Mesendoderm (in vitro differentiated cells): Measurements from ENCODE around the gene TMEM181.
"Not testable (repeated sequence)": the region's sequence is repeated elsewhere in the genome, so short reads cannot be mapped to it uniquely, and the experiment has no call there.

Source experiments
- DNase-seq: peaks from one replicate; pipeline ENCODE4 v3.0.0; 2013
- H2AK5ac ChIP-seq: 2 replicates; pipeline ENCODE4 v1.6.1; 2013; ENCODE audit warnings: low read length, inconsistent platforms
- H2BK120ac ChIP-seq: 2 replicates; pipeline ENCODE4 v1.6.1; 2013; ENCODE audit warnings: low read depth, mild to moderate bottlenecking, low read length, moderate library complexity, mixed read lengths
- H2BK15ac ChIP-seq: replicated peaks from 2 replicates; pipeline ENCODE4 v1.6.1; 2013; ENCODE audit warnings: low read depth, mild to moderate bottlenecking, moderate library complexity
- H2BK5ac ChIP-seq: 2 replicates; pipeline ENCODE4 v1.6.1; 2013; ENCODE audit warnings: low read length, inconsistent platforms
- H3K18ac ChIP-seq: 2 replicates; pipeline ENCODE4 v1.6.1; 2013; ENCODE audit warnings: mild to moderate bottlenecking, low read length, mixed read lengths
- H3K23ac ChIP-seq: one replicate; pipeline ENCODE4 v1.6.1; 2013; ENCODE audit warnings: low read length
- H3K27ac ChIP-seq: 2 replicates; pipeline ENCODE4 v1.5.1; 2013; ENCODE audit warnings: low read depth, mild to moderate bottlenecking, inconsistent platforms, low read length, moderate library complexity
- H3K27me3 ChIP-seq: 2 replicates; pipeline ENCODE4 v1.6.1; 2013; ENCODE audit warnings: low read length, control low read depth, mild to moderate bottlenecking, inconsistent platforms; ENCODE audit not compliant: insufficient read depth, poor library complexity
- H3K36me3 ChIP-seq: 2 replicates; pipeline ENCODE4 v1.6.1; 2013; ENCODE audit warnings: low read length, inconsistent platforms; ENCODE audit not compliant: control insufficient read depth, insufficient read depth
- H3K4ac ChIP-seq: one replicate; pipeline ENCODE4 v1.6.1; 2013; ENCODE audit warnings: low read depth, mild to moderate bottlenecking, low read length, moderate library complexity
- H3K4me1 ChIP-seq: 2 replicates; pipeline ENCODE4 v1.6.1; 2013; ENCODE audit warnings: low read depth, low read length, inconsistent platforms; ENCODE audit not compliant: control insufficient read depth
- H3K4me2 ChIP-seq: 2 replicates; pipeline ENCODE4 v1.6.1; 2013; ENCODE audit warnings: low read length
- H3K4me3 ChIP-seq: 2 replicates; pipeline ENCODE4 v1.5.1; 2013; ENCODE audit warnings: mild to moderate bottlenecking, low read length
- H3K56ac ChIP-seq: one replicate; pipeline ENCODE4 v1.6.1; 2013; ENCODE audit warnings: low read length
- H3K79me1 ChIP-seq: 2 replicates; pipeline ENCODE4 v1.6.1; 2013; ENCODE audit warnings: low read length, inconsistent platforms
- H3K79me2 ChIP-seq: 2 replicates; pipeline ENCODE4 v1.6.1; 2013; ENCODE audit warnings: mild to moderate bottlenecking, low read length; ENCODE audit not compliant: control insufficient read depth, insufficient read depth
- H3K9ac ChIP-seq: 2 replicates; pipeline ENCODE4 v1.6.1; 2013; ENCODE audit warnings: low read length, inconsistent platforms
- H4K5ac ChIP-seq: one replicate; pipeline ENCODE4 v1.6.1; 2013; ENCODE audit warnings: low read length
- H4K8ac ChIP-seq: one replicate; pipeline ENCODE4 v1.6.1; 2013; ENCODE audit warnings: low read depth, mild to moderate bottlenecking, control low read depth, low read length, moderate library complexity
- WGBS: extraction: QIAGEN DNeasy Blood & Tissue Kit; methylation state at CpG from one replicate; pipeline ENCODE4 v1.1.7; 2013; ENCODE audit warnings: low lambda C conversion rate, missing lambda C conversion rate; ENCODE audit not compliant: insufficient coverage; ENCODE audit errors: extremely low coverage; 5-methylcytosine and 5-hydroxymethylcytosine counted together

The TMEM181 gene

DNA sequence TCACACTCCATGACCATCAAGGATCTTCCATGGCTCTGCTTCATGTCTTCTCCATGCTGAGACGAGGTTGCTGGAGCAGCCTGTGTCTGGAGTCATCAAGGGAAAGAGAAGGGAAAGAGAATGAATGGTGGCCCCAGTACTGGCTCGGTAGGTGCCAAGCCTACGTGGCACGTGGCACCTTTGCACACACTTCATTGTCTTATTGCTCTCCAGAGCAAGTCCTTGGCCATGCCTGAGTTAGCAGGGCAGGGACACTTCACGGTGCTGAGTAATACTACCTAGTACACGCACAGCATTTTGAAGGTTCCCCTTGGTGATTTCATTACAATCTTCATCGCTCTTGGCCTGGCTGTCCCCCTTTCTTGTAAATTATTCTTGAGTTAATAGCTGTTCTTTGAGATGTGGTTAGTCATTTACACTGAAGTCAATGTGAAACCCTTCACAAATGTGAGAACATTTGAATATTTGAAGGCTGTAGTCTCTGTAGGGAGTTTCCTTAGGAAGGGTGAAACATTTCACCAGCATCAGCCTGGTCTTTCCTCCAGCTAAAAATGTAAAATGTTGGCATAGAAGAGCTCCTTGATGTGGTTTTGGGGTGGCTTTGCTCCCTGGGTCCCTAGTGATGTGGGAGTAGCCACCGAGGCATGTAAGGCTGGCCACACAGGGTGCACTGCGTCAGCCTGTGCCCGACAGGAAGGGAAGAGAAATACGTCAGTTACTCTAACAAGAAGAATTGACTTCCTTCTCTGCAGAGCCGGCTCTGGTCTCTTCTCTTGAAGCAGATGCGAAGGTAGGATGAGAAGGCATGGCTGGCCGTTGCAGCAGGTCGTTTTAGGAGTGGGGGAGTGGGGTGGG lies 89.6 kb downstream of the TMEM181 start, which contains the start of gene SYTL3:
TSS of gene SYTL3 (plus strand) at position 766 of the 855 bp plus-strand sequence. CDS start 13,215 bp downstream, outside the sequence.
- Histone ChIP-seq H2BK15ac (no peak within 1 kb of the TSS), H2BK120ac (no peak within 1 kb of the TSS), H3K4me1 (no peaks in the 10 kb centered on the region), H4K8ac (no peak within 1 kb of the TSS), H3K79me1 (no peaks in the 10 kb centered on the region), H3K79me2 (no peaks in the 10 kb centered on the region), H3K4me2 (no peak within 1 kb of the TSS), H3K23ac (no peak within 1 kb of the TSS), H3K36me3 (no peaks in the 10 kb centered on the region), H3K4ac (no peak within 1 kb of the TSS), H2AK5ac (no peak within 1 kb of the TSS), H2BK5ac (no peak within 1 kb of the TSS), H3K27me3 (no peaks in the 10 kb centered on the region), H4K5ac (no peak within 1 kb of the TSS), H3K56ac (no peak within 1 kb of the TSS), H3K4me3 (no peak within 1 kb of the TSS), H3K9ac (no peak within 1 kb of the TSS), H3K27ac (no peak within 1 kb of the TSS), H3K18ac (no peak within 1 kb of the TSS)
- DNase-seq, result no peak
- WGBS, result no CpG with 5 or more reads among the region's 15 CpGs

DNA sequence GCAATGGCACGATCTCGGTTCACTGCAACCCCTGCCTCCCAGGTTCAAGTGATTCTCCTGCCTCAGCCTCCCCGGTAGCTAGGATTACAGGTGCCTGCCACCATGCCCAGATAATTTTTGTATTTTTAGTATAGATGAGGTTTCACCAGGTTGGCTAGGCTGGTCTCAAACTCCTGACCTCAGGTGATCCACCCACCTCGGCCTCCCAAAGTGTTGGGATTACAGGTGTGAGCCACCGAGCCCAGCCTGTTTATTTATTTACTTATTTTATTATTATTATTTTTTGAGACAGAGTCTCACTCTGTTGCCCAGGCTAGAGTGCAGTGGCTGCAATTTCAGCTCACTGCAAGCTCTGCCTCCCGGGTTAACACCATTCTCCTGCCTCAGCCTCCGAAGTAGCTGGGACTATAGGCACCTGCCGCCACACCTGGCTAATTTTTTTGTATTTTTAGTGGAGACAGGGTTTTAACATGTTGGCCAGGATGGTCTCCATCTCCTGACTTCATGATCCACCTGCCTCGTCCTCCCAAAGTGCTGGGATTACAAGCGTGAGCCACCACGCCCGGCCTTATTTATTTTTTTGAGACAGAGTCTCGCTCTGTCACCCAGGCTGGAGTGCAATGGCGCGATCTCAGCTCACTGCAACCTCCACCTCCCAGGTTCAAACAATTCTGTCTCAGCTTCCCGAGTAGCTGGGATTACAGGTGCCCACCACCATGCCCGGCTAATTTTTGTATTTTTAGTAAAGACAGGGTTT lies 92.3 kb downstream of the TMEM181 start:
- no CpG with 5 or more reads among the region's 17 CpGs for WGBS
- H3K27me3 ChIP-seq, DNase-seq, H3K9ac ChIP-seq, H3K36me3 ChIP-seq, H3K4me2 ChIP-seq, H2BK120ac ChIP-seq, H3K79me2 ChIP-seq, H3K23ac ChIP-seq, H2AK5ac ChIP-seq, H4K8ac ChIP-seq, H3K79me1 ChIP-seq, H4K5ac ChIP-seq, H3K27ac ChIP-seq, H3K18ac ChIP-seq, H3K4ac ChIP-seq, H3K4me3 ChIP-seq, H2BK5ac ChIP-seq, H2BK15ac ChIP-seq, H3K56ac ChIP-seq, H3K4me1 ChIP-seq: not testable (repeated sequence)

DNA sequence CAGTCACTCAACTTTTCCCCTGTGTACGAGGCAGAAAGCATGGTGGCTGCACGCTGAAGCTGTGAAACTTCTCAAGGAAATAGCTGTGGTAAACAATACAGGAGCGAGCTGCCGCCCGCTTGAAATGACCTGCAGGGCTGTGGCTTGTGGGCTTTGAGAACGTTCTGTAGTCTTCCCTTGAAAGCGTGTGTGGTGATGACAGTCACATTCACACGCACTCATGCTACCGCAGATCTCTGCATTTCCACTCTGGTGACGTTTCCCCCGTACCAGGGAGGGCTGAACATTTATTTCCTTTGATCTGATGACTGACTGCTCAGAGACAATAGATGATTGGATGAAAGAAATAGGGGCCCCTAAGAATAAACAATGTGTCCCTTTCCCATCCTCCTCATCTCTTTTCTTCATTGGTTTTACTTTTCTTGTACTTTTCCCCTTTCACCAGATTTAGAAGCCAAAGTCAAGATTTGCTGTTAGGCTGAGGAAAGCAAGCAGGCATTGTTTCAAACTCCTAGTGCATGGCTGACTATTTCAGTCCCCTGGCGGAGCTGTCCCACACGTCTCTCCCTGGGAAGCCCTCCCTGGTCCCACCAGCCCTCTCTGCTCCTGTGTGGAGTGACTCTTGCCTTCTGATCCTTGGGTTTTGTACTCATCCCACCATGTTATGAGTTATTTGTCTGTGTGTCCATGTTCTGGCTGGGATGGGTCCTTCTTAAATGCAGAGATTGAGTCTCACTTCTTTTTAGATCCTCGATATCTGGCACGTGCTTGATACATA lies 93.9 kb downstream of the TMEM181 start:
- Histone ChIP-seq H3K27ac (no peak overlapping the region), H3K4me1 (no peaks in the 10 kb centered on the region), H3K23ac (no peak overlapping the region), H3K36me3 (no peaks in the 10 kb centered on the region), H2AK5ac (no peak overlapping the region), H3K18ac (no peak overlapping the region), H3K9ac (no peak overlapping the region), H3K27me3 (no peaks in the 10 kb centered on the region), H3K4me2 (no peak overlapping the region), H3K79me1 (no peaks in the 10 kb centered on the region), H3K4me3 (no peak overlapping the region), H2BK15ac (no peak overlapping the region), H2BK5ac (no peak overlapping the region), H4K8ac (no peak overlapping the region), H2BK120ac (no peak overlapping the region), H4K5ac (no peak overlapping the region), H3K4ac (no peak overlapping the region), H3K56ac (no peak overlapping the region), H3K79me2 (no peaks in the 10 kb centered on the region)
- WGBS, result no CpG with 5 or more reads among the region's 15 CpGs
- DNase-seq, result no peak

DNA sequence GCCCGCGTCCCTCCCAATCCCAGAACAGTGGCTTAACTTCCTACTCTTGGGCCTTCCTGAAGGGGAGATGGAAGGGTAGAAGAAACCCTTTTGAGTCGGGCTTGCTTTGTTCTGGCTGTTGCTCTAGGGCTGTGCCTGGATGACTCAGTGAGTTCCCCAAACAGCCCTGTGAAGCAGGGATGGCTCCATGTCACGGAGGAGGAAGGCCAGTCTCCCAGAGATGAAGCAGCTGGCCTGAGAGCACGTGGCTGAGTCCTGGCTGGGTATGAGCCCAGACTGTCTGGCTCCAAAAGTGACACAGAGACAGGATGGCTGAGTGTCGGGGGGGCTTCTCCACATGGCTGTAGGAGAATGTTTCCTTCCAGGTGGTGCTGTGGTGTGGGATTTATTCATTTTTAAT lies 94.6 kb downstream of the TMEM181 start:
- no CpG with 5 or more reads among the region's 6 CpGs for WGBS

DNA sequence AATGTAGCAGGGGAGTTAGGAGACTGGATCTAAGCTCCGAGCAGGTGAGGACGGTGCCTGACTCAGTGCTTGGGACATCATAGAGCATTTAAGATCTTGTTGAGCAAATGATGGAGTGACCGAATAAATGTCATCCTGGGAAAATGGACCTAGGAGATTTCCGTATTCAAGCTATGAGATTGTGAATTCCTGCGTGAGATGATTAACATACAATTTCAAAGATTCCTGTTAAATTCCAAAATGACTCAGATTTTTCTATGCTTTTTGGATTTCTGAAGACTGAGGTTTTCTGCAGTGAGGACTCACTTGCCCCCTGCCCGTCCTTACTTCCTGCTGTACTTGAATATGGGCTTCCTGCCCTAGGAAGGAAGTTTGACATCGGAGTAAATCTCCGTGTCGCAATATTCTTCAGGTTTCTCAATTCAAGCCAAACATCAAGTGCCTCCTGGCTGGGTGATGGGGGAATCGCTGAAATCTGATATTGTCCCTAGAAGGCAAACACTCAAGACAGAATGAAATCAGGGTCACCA lies 95.1 kb downstream of the TMEM181 start:
- H2AK5ac ChIP-seq, result no peak overlapping the region
- no peak overlapping the region for H4K8ac ChIP-seq
- no peaks in the 10 kb centered on the region for H3K27me3 ChIP-seq
- no peak overlapping the region for H3K4me3 ChIP-seq
- DNase-seq, result no peak
- WGBS, result no CpG with 5 or more reads among the region's 10 CpGs
- H2BK15ac ChIP-seq, result no peak overlapping the region
- H3K79me1 ChIP-seq, result no peaks in the 10 kb centered on the region
- no peak overlapping the region for H3K56ac ChIP-seq
- H3K36me3 ChIP-seq, result no peaks in the 10 kb centered on the region
- H2BK5ac ChIP-seq, result no peak overlapping the region
- H3K27ac ChIP-seq, result no peak overlapping the region
- no peak overlapping the region for H4K5ac ChIP-seq
- no peaks in the 10 kb centered on the region for H3K4me1 ChIP-seq
- H3K9ac ChIP-seq, result no peak overlapping the region
- no peak overlapping the region for H3K18ac ChIP-seq
- H3K23ac ChIP-seq, result no peak overlapping the region
- no peaks in the 10 kb centered on the region for H3K79me2 ChIP-seq
- no peak overlapping the region for H2BK120ac ChIP-seq
- no peak overlapping the region for H3K4me2 ChIP-seq
- H3K4ac ChIP-seq, result no peak overlapping the region

More for the DNA sequence above, 94.6 kb downstream of the TMEM181 start:
- Histone ChIP-seq H3K23ac (no peak overlapping the region), H3K79me1 (no peaks in the 10 kb centered on the region), H2BK15ac (no peak overlapping the region), H2BK120ac (no peak overlapping the region), H3K4me2 (no peak overlapping the region), H2BK5ac (no peak overlapping the region), H3K18ac (no peak overlapping the region), H3K4me1 (no peaks in the 10 kb centered on the region), H3K36me3 (no peaks in the 10 kb centered on the region), H3K27ac (no peak overlapping the region), H3K79me2 (no peaks in the 10 kb centered on the region), H3K4ac (no peak overlapping the region), H3K27me3 (no peaks in the 10 kb centered on the region), H2AK5ac (no peak overlapping the region), H3K56ac (no peak overlapping the region), H4K8ac (no peak overlapping the region), H3K4me3 (no peak overlapping the region), H3K9ac (no peak overlapping the region), H4K5ac (no peak overlapping the region)
- DNase-seq, result no peak
